Central memory CD8-positive, alpha-beta T cell (primary cell): ENCODE results near the gene HECW1.

Source experiments
- ATAC-seq: fragments of 150-1000 bp; cut with Tn5 transposase; replicated peaks from 2 replicates; pipeline ENCODE4 v1.10.0; 2022; ENCODE audit warnings: mild to moderate bottlenecking, moderate FRiP score, moderate number of reproducible peaks; ENCODE audit not compliant: poor library complexity, severe bottlenecking; ENCODE audit errors: extremely low read depth
- DNase-seq, 2 donors: peaks; one replicate each; pipeline ENCODE4 v3.0.0; 2021; ENCODE audit warnings: low spot score in 2 of 2
- H3K27ac Mint-ChIP-seq: one replicate; pipeline ENCODE4 v1.8.0; 2022; ENCODE audit warnings: low read depth, mild to moderate bottlenecking, moderate library complexity, mixed read lengths
- H3K27me3 Mint-ChIP-seq: one replicate; pipeline ENCODE4 v1.8.0; 2022; ENCODE audit warnings: mixed read lengths
- H3K36me3 Mint-ChIP-seq: one replicate; pipeline ENCODE4 v1.8.0; 2022; ENCODE audit warnings: mild to moderate bottlenecking, moderate library complexity, mixed read lengths; ENCODE audit not compliant: insufficient read depth
- H3K4me1 Mint-ChIP-seq: one replicate; pipeline ENCODE4 v1.8.0; 2022; ENCODE audit warnings: mixed read lengths
- H3K4me3 Mint-ChIP-seq: one replicate; pipeline ENCODE4 v1.8.0; 2022; ENCODE audit warnings: mild to moderate bottlenecking, moderate library complexity, mixed read lengths
- H3K9me3 Mint-ChIP-seq: one replicate; pipeline ENCODE4 v1.8.0; 2022; ENCODE audit warnings: mixed read lengths

HECW1 gene

DNA sequence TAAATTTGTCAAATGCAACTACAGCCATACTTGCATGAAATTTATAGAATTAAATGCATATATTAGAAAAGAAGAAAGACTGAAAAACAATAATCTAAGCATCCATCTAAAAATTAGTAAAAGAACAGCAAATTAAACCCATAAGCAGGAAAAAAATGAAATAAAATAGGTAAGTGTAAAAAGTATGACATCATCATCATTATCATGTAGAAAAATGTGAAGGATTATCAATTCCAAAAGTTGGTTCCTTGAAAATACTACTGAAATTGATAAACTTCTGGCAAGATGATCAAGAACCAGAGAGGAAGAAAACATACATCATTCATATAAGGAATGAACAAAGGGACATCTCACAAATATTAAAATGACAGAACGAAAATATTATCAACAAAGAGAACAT, 19.6 kb upstream of the HECW1 start:
- no peaks in the 10 kb centered on the region for H3K9me3 Mint-ChIP-seq
- ATAC-seq (no peak), DNase-seq (no peak)
- H3K27ac Mint-ChIP-seq, result no peak overlapping the region
- H3K27me3 Mint-ChIP-seq, result peaks cover 29% of the 10 kb centered on the region
- H3K4me3 Mint-ChIP-seq, result no peak overlapping the region
- no peaks in the 10 kb centered on the region for H3K4me1 Mint-ChIP-seq
- H3K36me3 Mint-ChIP-seq, result no peaks in the 10 kb centered on the region

GRCh38 chr7:43096875-43097274, 15.6 kb upstream of the HECW1 start:
- Mint-ChIP-seq H3K4me3 (no peak overlapping the region), H3K36me3 (no peaks in the 10 kb centered on the region), H3K27me3 (peaks cover 29% of the 10 kb centered on the region), H3K4me1 (no peaks in the 10 kb centered on the region), H3K27ac (no peak overlapping the region), H3K9me3 (no peaks in the 10 kb centered on the region)
- no peak for DNase-seq
- no peak for ATAC-seq

DNA sequence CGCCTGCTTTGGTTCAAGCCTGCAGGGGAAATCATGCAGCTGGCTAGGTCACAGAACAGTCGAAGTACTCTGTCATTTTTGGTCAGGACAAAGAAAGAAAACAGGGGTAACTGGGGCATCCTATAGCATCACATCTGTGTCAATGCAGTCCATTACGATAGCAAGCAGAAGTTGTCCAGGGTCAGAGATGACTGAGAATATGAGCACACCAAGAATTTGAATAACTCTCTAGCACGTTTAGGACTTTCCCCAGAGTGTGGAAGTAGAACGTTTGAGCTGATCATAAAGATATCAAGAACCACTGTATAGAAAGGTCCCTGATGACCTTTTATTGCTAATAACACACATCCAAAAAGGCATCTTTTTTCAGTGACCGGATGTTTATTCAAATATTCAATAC, 12.7 kb upstream of the HECW1 start:
- Mint-ChIP-seq H3K4me3 (no peak overlapping the region), H3K36me3 (no peaks in the 10 kb centered on the region), H3K27me3 (peaks cover 32% of the 10 kb centered on the region), H3K27ac (no peak overlapping the region), H3K9me3 (no peaks in the 10 kb centered on the region), H3K4me1 (no peaks in the 10 kb centered on the region)
- ATAC-seq (no peak), DNase-seq (no peak)

DNA sequence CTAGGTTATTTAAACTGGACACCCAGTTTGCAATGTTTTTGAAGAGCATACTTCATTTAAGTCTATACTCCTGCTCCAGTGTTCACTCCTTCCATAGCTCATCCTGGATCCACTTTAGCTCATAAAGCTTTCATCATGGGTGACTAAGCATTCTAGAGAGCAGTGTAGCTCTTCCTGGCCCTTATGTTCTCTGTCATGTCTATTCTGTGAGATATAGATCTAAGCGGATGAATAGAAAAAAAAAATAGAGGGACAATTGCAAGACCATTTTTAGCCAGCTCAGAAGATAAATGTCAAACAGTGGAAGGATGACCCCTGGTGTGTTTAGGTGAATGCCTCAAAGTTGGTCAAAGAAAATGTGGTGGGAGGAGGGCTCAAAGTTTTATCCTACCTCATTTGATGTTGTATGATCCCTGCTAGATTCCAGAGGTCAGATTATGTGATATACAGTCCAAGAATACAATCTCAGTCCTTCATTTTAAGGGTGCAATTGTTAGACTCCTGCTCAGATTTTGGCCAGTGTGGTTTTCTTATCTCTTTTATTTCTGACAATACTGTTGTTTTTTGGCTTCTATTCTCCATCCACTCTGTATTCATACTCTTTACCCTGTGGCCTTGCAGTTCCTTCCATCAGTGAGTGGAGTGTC, 7.5 kb upstream of the HECW1 start:
- H3K36me3 Mint-ChIP-seq, result no peaks in the 10 kb centered on the region
- ATAC-seq, result no peak
- H3K27me3 Mint-ChIP-seq, result peaks cover 59% of the 10 kb centered on the region

DNA sequence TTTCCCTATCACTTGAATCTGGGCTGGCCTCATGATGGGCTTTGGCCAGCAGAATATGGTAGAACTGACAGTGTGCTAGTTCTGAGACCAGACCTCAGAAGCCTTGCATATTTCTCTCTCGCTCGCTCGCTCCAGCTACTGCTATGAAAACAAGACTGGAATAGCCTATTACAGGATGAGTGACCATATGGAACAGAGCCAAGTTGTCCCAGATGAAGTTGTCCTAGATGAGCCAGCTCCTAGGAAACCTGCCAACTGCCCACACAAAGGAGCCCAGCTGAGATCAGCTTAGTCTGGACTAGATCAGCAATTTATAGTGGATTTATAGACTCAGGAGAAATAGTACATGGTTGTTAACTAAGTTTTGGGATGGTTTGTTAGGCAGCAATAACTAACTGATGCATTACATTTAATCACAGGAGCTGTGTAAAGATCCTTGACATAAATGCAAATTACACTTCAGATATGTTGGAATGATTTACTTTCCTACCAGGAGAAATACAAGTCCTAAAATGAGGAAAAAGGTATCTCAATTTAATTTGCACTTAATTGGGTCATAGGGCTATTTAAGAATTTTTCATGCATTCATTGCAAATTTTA, 6.8 kb upstream of the HECW1 start:
- peaks cover 65% of the 10 kb centered on the region for H3K27me3 Mint-ChIP-seq
- no peak for ATAC-seq

More for the DNA sequence above, 7.5 kb upstream of the HECW1 start:
- DNase-seq, result no peak
- H3K27ac Mint-ChIP-seq, result no peak overlapping the region
- H3K9me3 Mint-ChIP-seq, result no peaks in the 10 kb centered on the region
- no peak overlapping the region for H3K4me3 Mint-ChIP-seq
- no peaks in the 10 kb centered on the region for H3K4me1 Mint-ChIP-seq

DNA sequence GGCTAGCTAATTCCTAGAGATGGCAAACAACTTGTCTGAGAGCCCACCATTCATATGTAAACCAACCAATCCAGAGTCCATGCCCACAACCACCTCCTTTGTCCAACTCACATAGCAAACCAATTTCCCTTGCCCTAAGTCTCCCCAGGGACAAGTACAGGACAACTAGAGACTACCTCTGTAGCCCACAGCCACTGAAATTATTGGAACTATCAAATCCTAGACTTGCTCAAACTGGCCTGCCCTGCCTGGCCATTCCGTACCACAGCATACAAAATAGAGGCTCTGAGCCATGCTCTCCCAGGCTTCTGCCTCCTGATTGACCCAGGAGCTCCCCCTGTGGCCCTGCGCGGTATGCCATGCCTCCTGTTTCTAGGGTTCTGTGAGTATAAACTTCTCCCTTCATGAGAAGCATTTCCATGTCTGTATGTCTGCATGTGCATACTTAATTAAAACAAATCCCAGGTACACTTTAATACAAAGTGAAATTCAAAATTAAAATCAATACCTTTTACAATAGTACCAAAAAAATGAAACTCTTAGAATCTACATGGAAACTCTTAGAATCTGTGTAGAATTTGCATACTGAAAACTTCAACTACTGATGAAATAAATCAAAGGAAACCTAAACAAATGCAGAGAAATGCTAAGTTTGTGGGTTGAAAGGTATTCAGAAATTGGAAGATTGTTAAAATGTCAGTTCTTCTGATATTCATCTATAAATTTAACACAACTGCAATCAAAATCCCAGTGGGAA, 4.0 kb upstream of the HECW1 start:
- Mint-ChIP-seq H3K4me3 (no peak overlapping the region), H3K27ac (no peak overlapping the region), H3K36me3 (no peaks in the 10 kb centered on the region), H3K27me3 (peaks cover 77% of the 10 kb centered on the region), H3K4me1 (no peaks in the 10 kb centered on the region), H3K9me3 (no peaks in the 10 kb centered on the region)
- no peak for DNase-seq
- no peak for ATAC-seq

More for the DNA sequence above, 6.8 kb upstream of the HECW1 start:
- no peak overlapping the region for H3K27ac Mint-ChIP-seq
- no peaks in the 10 kb centered on the region for H3K4me1 Mint-ChIP-seq
- H3K4me3 Mint-ChIP-seq, result no peak overlapping the region
- no peak for DNase-seq
- H3K9me3 Mint-ChIP-seq, result no peaks in the 10 kb centered on the region
- no peaks in the 10 kb centered on the region for H3K36me3 Mint-ChIP-seq

GRCh38 chr7:43110791-43111535, 1.5 kb upstream of the HECW1 start:
- Mint-ChIP-seq H3K4me3 (no peak overlapping the region), H3K9me3 (no peaks in the 10 kb centered on the region), H3K27ac (no peak overlapping the region), H3K36me3 (no peaks in the 10 kb centered on the region), H3K27me3 (peaks cover 82% of the 10 kb centered on the region), H3K4me1 (peaks cover 6% of the 10 kb centered on the region)
- DNase-seq (no peak), ATAC-seq (no peak)

DNA sequence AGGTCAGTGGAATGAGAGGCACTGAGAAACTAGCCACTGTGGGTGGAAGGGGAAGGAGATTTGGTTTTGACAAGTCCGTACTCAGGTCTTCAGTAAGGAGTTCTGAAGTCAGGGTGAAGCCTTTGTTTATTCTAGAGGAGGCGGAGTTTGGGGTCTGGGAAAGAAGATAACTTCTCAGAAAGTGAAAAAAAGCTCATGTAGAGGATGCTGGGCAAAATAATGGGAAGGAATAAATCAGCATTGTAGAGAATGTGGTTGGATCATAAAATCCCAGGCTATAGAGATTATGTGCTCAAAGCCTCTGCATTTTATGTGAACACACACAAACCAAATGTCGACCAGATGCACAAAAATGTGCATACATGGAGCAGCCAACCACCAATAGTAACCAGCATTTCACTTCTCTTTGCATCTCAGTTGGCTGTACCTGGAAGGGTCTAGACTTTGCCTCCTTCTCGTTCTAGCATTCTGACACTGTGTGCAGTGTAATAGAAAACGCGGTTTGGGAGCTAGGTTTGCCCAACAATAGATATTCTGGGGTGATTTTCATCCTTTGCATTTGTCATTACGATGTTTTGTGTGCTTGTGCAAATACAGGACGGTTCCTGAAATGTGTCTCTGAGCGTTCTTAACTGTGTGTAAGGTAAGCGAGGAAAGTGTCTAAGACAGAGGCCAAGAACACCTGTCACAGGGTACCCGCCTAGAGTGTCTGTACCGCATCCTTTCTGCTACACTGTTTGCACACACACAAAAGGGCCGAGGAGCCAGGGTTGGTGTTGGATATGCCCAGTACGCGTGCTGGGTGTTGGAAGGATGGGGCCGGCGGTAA, 603 bp upstream of the HECW1 start:
- no peak overlapping the region for H3K4me3 Mint-ChIP-seq
- DNase-seq (no peak), ATAC-seq (no peak)
- H3K27ac Mint-ChIP-seq, result no peak overlapping the region
- peaks cover 6% of the 10 kb centered on the region for H3K4me1 Mint-ChIP-seq
- H3K9me3 Mint-ChIP-seq, result no peaks in the 10 kb centered on the region
- peaks cover 85% of the 10 kb centered on the region for H3K27me3 Mint-ChIP-seq
- H3K36me3 Mint-ChIP-seq, result no peaks in the 10 kb centered on the region

DNA sequence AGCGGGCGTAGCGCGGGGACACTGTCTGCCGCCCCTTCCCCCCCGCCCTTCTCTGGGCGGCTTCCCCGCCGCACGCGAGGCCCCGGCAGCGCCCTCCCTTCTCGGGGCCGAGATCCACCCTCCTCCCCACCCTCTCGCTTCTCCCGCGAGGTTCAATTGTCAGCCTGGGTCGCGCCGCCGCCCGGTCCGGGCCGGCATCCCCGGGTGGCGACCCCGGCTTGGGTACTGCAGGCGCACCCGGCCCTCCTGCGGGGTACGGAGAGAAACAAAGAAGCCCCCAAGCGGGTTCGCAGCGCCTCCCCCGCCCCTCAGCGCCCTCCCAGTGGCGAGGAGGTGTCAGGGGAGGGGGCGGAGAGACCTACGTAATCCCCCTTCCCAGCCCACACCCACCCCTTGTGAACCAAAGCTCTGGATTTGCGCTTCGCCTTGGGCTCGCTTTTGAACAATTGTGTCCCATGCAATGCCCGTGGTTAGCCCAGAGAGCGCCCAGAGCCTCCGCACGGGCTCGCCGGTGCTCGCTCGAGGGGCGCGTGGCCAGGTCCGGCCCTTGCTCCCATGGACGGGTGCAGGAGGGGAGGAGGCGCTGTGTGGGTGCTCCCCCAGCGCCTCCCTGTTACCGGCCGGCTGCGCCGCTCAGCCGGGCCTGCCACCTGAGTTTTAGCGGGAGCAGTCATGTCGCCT, 634 bp downstream of the HECW1 start:
- DNase-seq, result no peak
- Mint-ChIP-seq H3K36me3 (no peaks in the 10 kb centered on the region), H3K9me3 (no peaks in the 10 kb centered on the region), H3K27ac (no peak overlapping the region), H3K4me1 (peaks cover 6% of the 10 kb centered on the region), H3K4me3 (no peak overlapping the region), H3K27me3 (peaks cover 73% of the 10 kb centered on the region)
- ATAC-seq, result no peak

GRCh38 chr7:43113622-43114457, 1.4 kb downstream of the HECW1 start:
- Mint-ChIP-seq H3K36me3 (no peaks in the 10 kb centered on the region), H3K27ac (no peak overlapping the region), H3K4me3 (no peak overlapping the region), H3K27me3 (peaks cover 66% of the 10 kb centered on the region), H3K4me1 (peaks cover 6% of the 10 kb centered on the region), H3K9me3 (no peaks in the 10 kb centered on the region)
- DNase-seq (no peak), ATAC-seq (no peak)

DNA sequence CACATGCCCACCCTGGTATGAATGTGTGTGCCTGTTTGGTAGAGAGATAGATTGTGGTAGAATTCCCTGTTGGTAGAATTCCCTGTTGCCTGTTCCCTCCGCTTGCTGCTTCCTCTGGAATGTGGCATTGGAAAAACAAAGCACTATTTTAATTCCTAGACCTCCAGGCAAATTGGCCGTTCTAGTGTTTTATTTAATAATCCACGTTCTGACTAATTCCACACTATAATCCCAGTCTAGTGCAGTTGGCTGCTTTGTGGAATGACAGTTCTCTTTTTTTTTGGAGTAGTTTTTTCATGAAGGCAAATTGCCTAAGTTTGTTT, 2.0 kb downstream of the HECW1 start:
- no peaks in the 10 kb centered on the region for H3K9me3 Mint-ChIP-seq
- peaks cover 6% of the 10 kb centered on the region for H3K4me1 Mint-ChIP-seq
- no peak overlapping the region for H3K27ac Mint-ChIP-seq
- ATAC-seq (no peak), DNase-seq (no peak)
- H3K27me3 Mint-ChIP-seq, result peaks cover 60% of the 10 kb centered on the region
- no peak overlapping the region for H3K4me3 Mint-ChIP-seq
- no peaks in the 10 kb centered on the region for H3K36me3 Mint-ChIP-seq
